Measurements from ENCODE around the gene TEX13A. TPM values are rescaled to one million over a fixed set of nuclear protein-coding genes. Genes with fewer than 3 reads are reported as not detected.

TEX13A gene
- total and polyA plus RNA-seq, 2 of the 8 experiments (the other 6 are each of a cell fraction or from before 2014, with no cell fraction given): not detected

- H3K4me3 ChIP-seq (ENCODE audit: extremely low read depth in 1 of 4, insufficient read depth in 2 of 4, low read depth in 3 of 4, low read length in 4 of 4): no peak overlapping the region
- no peak overlapping the region for H2BK20ac ChIP-seq (ENCODE audit: low read length)
- no peak overlapping the region for H2BK5ac ChIP-seq (ENCODE audit: low read depth, low read length)
- H3K4ac ChIP-seq (replicated peaks; ENCODE audit: insufficient read length, low read depth, low read length): no peak overlapping the region
- H3K79me2 ChIP-seq (ENCODE audit: control insufficient read depth in 1 of 2, insufficient read depth in 2 of 2, low read length in 2 of 2): no peaks in the 10 kb centered on the region
- WGBS, 2 experiments (ENCODE audit: extremely low coverage in 1 of 2, insufficient coverage in 1 of 2, insufficient read length in 1 of 2, insufficient replicate concordance in 2 of 2, low coverage in 1 of 2, low lambda C conversion rate in 2 of 2, missing lambda C conversion rate in 1 of 2): 94% methylated on average over 2 of the region's 2 CpGs; no CpG with 5 or more reads in 1 of the 2 experiments
- DNase-seq (ENCODE audit: low read depth in 1 of 2, low spot score in 2 of 2): no peak
- no peak overlapping the region for H3K56ac ChIP-seq (replicated peaks; ENCODE audit: insufficient read length, low read depth, low read length)
- no peaks in the 10 kb centered on the region for H3K23me2 ChIP-seq (ENCODE audit: low read depth, low read length)
- no peaks in the 10 kb centered on the region for H3K79me1 ChIP-seq (ENCODE audit: low read depth, low read length)
- H2BK120ac ChIP-seq (replicated peaks; ENCODE audit: low read depth, low read length): no peak overlapping the region
- no peak overlapping the region for H2AFZ ChIP-seq (ENCODE audit: low read length)
- ChIA-PET CTCF (ENCODE audit: partially characterized antibody) (no interaction called here), POLR2A (ENCODE audit: partially characterized antibody) (no interaction called here)
- no peaks in the 10 kb centered on the region for H3K4me1 ChIP-seq (replicated peaks in 1 of 4; ENCODE audit: control insufficient read depth in 3 of 4, insufficient read depth in 4 of 4, low read length in 3 of 4)
- no peak overlapping the region for H3K14ac ChIP-seq (ENCODE audit: insufficient read length)
- H3K23ac ChIP-seq (ENCODE audit: insufficient read length): no peak overlapping the region
- H4K20me1 ChIP-seq (replicated peaks in 1 of 2; ENCODE audit: control insufficient read depth in 1 of 2, insufficient read depth in 2 of 2, low read length in 2 of 2): no peaks in the 10 kb centered on the region
- no peak overlapping the region for H3K18ac ChIP-seq (ENCODE audit: extremely low read depth, low read length)
- H4K8ac ChIP-seq (ENCODE audit: extremely low read depth, insufficient read depth, low read length): no peak overlapping the region
- no peaks in the 10 kb centered on the region for H3K27me3 ChIP-seq (replicated peaks in 1 of 4; ENCODE audit: control insufficient read depth in 3 of 4, extremely low read depth in 1 of 4, insufficient read depth in 3 of 4, low read length in 3 of 4)
- H3K36me3 ChIP-seq (ENCODE audit: control insufficient read depth in 2 of 4, insufficient read depth in 4 of 4, low read length in 3 of 4): no peaks in the 10 kb centered on the region
- TF ChIP-seq PHF8 (conservative IDR thresholded peaks at IDR 0.05; ENCODE audit: low read depth, low read length) (no peak), ATF3 (IDR thresholded peaks at IDR 0.05; ENCODE audit: insufficient read depth, low read depth, low read length) (no peak), EGR1 (IDR thresholded peaks at IDR 0.05; ENCODE audit: borderline replicate concordance, low read depth, low read length) (no peak)
- H2BK15ac ChIP-seq (ENCODE audit: low read length): no peak overlapping the region
- no peak overlapping the region for H4K91ac ChIP-seq (replicated peaks; ENCODE audit: insufficient read length, low read length)
- no peak overlapping the region for H3K27ac ChIP-seq (ENCODE audit: low read depth, low read length)
- FAIRE-seq: no peak
- H3K9me3 ChIP-seq (ENCODE audit: insufficient read depth in 2 of 2, low read depth in 1 of 2, low read length in 1 of 2): no peaks in the 10 kb centered on the region
- H4K5ac ChIP-seq (ENCODE audit: insufficient read length, low read depth, low read length): no peak overlapping the region
- H3K9ac ChIP-seq (replicated peaks in 1 of 4; ENCODE audit: extremely low read depth in 1 of 4, low read depth in 3 of 4, low read length in 3 of 4): no peak overlapping the region
- H2AK5ac ChIP-seq (ENCODE audit: low read depth, low read length): no peak overlapping the region
- H3K4me2 ChIP-seq (ENCODE audit: insufficient read depth in 1 of 2, low read depth in 2 of 2, low read length in 2 of 2): no peak overlapping the region
- H2BK12ac ChIP-seq (ENCODE audit: low read depth, low read length): no peak overlapping the region
Observed at GRCh38 chrX:105228602-105229001, 8.1 kb upstream of the TEX13A start.

Measured in H1 (cell line).